Hypothalamus (tissue), 51 donors: ENCODE data around the gene TMEM242.

Experiments
- DNase-seq, 51 donors: peaks; one replicate each; lab custom pipeline; 2025; lab: John Stamatoyannopoulos, UW

The TMEM242 gene

GRCh38 chr6:157291356-157291755 is 32.0 kb downstream of the TMEM242 start:
- no peak for DNase-seq

GRCh38 chr6:157290797-157291196 is 32.5 kb downstream of the TMEM242 start:
- DNase-seq, result no peak

- no peak for DNase-seq
Measured at GRCh38 chr6:157289764-157290163, 33.6 kb downstream of the TMEM242 start.

- no peak for DNase-seq
Measured at GRCh38 chr6:157288575-157288974, 34.7 kb downstream of the TMEM242 start.

- no peak for DNase-seq
Measured at GRCh38 chr6:157287923-157288322, 35.4 kb downstream of the TMEM242 start.

- DNase-seq, result no peak
Measured at GRCh38 chr6:157287247-157287850, 36.0 kb downstream of the TMEM242 start.

GRCh38 chr6:157285422-157285779 is 37.9 kb downstream of the TMEM242 start:
- DNase-seq, result no peak

- DNase-seq, result no peak
Measured at GRCh38 chr6:157284738-157285421, 38.4 kb downstream of the TMEM242 start.

- DNase-seq, result no peak
Measured at GRCh38 chr6:157283900-157284737, 39.2 kb downstream of the TMEM242 start.

GRCh38 chr6:157283330-157283898 is 39.9 kb downstream of the TMEM242 start:
- no peak for DNase-seq

- no peak for DNase-seq
Measured at GRCh38 chr6:157282284-157282683, 41.0 kb downstream of the TMEM242 start.

GRCh38 chr6:157281570-157281969 is 41.7 kb downstream of the TMEM242 start:
- DNase-seq, result no peak

GRCh38 chr6:157280947-157281346 is 42.4 kb downstream of the TMEM242 start:
- no peak for DNase-seq

GRCh38 chr6:157280157-157280556 is 43.2 kb downstream of the TMEM242 start:
- DNase-seq, result no peak

- no peak for DNase-seq
Measured at GRCh38 chr6:157278171-157278570, 45.1 kb downstream of the TMEM242 start.

- no peak for DNase-seq
Measured at GRCh38 chr6:157276731-157277130, 46.6 kb downstream of the TMEM242 start.

- no peak for DNase-seq
Measured at GRCh38 chr6:157276134-157276532, 47.2 kb downstream of the TMEM242 start.

- peak in 46 of 51 donors; percentile 13 to 83 (median 54) for DNase-seq
Measured at GRCh38 chr6:157274471-157275226, 48.7 kb downstream of the TMEM242 start.

GRCh38 chr6:157273756-157274470 is 49.4 kb downstream of the TMEM242 start:
- peak in 9 of 51 donors; percentile 5 to 24 (median 8) for DNase-seq
